Measurements from ENCODE around the gene SKI.

DNA sequence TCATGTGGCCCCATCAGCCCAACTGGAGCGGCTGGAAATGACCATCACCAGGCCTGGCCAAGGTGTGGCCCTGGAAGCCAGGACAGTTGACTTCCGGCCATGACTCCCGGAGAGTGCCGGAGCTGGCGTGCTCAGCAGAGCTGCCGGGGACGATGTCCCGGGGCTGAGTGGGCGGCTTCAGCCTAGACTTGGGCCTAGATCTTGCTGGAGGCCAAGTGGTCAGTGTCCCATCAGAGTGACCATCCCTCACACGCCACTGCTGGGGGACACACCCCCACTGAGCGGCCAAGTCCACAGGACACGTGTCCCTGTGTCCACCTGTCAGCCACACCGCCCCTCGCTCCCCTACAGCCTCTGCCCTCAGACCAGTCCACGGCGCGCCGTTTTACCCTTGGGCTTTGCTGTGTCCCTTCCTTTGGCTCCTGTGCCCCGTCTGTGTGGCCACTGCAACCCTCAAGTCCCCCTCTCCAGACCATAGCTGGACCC lies 37.6 kb upstream of the SKI start:
- TF ChIP-seq, protein P1, sequence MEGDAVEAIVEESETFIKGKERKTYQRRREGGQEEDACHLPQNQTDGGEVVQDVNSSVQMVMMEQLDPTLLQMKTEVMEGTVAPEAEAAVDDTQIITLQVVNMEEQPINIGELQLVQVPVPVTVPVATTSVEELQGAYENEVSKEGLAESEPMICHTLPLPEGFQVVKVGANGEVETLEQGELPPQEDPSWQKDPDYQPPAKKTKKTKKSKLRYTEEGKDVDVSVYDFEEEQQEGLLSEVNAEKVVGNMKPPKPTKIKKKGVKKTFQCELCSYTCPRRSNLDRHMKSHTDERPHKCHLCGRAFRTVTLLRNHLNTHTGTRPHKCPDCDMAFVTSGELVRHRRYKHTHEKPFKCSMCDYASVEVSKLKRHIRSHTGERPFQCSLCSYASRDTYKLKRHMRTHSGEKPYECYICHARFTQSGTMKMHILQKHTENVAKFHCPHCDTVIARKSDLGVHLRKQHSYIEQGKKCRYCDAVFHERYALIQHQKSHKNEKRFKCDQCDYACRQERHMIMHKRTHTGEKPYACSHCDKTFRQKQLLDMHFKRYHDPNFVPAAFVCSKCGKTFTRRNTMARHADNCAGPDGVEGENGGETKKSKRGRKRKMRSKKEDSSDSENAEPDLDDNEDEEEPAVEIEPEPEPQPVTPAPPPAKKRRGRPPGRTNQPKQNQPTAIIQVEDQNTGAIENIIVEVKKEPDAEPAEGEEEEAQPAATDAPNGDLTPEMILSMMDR (conservative IDR thresholded peaks at IDR 0.05; ENCODE audit: low read length), result no peak
- no peak for TF ChIP-seq EZH2phosphoT487 (IDR thresholded peaks at IDR 0.05; ENCODE audit: borderline replicate concordance, low read depth, low read length)

Measured in OCI-LY7 (cell line).